ENCODE data around the gene ARHGAP35.

DNA sequence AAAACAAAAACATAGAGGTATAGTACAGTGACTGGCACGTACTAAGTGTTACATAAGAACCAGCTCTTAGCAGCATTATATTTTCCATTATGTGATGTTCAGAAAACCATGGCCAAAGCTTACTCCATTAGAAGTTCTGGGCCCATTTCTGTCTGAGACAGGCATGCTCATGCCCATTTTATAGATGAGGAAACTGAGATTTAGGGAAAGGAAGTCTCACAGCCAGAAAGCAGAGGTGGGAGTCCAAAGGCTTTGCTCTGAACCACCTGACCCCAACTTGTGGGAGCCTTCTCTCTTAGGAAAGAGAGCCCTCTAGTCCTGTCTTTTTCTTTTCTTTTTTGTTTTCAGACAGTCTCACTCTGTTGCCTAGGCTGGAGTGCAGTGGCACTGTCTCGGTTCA lies 12.4 kb upstream of the ARHGAP35 start:
- TF ChIP-seq CTCF (IDR thresholded peaks at IDR 0.05), result no peak
- TF ChIP-seq POLR2A (IDR thresholded peaks at IDR 0.05; ENCODE audit: low read depth), result no peak
- no peak for TF ChIP-seq EP300 (IDR thresholded peaks at IDR 0.05)

Measured in esophagus muscularis mucosa (tissue), 4 donors.